Ovary (tissue), 3 donors: ENCODE results near the gene BSN.

ENCODE experiments used
- POLR2A ChIP-seq: fragments of 450-650 bp; IDR thresholded peaks from one replicate; pipeline ENCODE4 v1.6.1; 2017; ENCODE audit warnings: antibody characterized with exemption, mild to moderate bottlenecking, moderate library complexity
- TF ChIP-seq, protein P1 (sequence below), 3 donors: fragments of 450-650 bp in 2 of 3; fragments of 200-600 bp in 1 of 3; IDR thresholded peaks; one replicate each; pipeline versions ENCODE4 v1.5.1 to v1.8.0; 2016 to 2022; ENCODE audit warnings: antibody characterized with exemption in 3 of 3, mild to moderate bottlenecking in 1 of 3
- donor health status: DM: no; HTN: no; CAD: no.

- TF ChIP-seq POLR2A = no peak
- TF ChIP-seq, protein P1, sequence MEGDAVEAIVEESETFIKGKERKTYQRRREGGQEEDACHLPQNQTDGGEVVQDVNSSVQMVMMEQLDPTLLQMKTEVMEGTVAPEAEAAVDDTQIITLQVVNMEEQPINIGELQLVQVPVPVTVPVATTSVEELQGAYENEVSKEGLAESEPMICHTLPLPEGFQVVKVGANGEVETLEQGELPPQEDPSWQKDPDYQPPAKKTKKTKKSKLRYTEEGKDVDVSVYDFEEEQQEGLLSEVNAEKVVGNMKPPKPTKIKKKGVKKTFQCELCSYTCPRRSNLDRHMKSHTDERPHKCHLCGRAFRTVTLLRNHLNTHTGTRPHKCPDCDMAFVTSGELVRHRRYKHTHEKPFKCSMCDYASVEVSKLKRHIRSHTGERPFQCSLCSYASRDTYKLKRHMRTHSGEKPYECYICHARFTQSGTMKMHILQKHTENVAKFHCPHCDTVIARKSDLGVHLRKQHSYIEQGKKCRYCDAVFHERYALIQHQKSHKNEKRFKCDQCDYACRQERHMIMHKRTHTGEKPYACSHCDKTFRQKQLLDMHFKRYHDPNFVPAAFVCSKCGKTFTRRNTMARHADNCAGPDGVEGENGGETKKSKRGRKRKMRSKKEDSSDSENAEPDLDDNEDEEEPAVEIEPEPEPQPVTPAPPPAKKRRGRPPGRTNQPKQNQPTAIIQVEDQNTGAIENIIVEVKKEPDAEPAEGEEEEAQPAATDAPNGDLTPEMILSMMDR (IDR thresholded peaks at IDR 0.05) = no peak
Observed at GRCh38 chr3:49523756-49524747, 30.2 kb upstream of the BSN start.
